ENCODE data around the gene FOLR2.
"Not testable (repeated sequence)": the region's sequence is repeated elsewhere in the genome, so short reads cannot be mapped to it uniquely, and the experiment has no call there.

- not testable (repeated sequence) for TF ChIP-seq CTCF, POLR2A (IDR thresholded peaks at IDR 0.05)
Observed at GRCh38 chr11:72201445-72201844, 15.1 kb upstream of the FOLR2 start.
